ENCODE measurements around the gene KCNC1.

Gene KCNC1

DNA sequence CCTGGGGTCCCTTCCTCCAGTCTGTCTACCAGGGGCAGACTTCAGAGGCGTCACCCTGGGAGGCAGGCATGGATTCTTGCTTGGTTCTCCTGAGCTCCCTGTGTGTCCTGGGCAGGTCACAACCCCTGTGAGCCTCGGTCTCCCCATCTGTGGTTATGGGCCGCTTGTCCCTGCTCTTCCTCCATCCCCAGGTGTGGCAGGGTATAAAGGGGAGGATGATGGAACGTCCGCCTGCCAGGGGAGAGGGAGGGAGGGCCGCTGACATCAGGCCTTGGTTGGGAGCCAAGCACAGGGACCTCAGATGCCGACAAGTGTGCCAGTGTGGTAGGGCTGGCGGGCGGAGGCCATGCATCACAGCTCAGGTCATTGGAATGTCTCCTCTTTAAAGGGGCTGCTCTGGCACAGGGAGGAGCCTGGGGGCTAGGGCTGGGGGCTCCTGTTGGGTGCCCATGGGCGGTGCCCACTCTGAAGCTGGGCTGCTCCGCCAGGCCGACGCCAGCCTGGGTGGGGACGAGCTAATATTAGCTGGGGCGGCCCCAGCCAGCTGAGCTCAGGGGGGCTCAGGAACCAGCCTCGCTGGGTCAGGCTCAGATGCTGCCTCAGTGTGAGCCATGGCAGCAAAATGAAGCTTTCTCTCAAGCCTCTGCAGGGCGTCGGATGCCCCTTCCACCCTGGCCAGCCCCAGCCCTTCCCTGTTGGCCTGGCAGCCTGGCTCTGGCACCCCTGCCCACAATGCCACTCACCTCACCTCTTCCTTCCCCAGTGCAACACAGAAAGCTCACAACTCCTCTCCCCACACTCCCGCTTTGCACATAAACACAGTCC is 12.8 kb downstream of the KCNC1 start:
- no peak for ATAC-seq (replicated peaks)
- Mint-ChIP-seq H3K9me3 (no peaks in the 10 kb centered on the region), H3K4me1 (ENCODE audit: low read depth in 2 of 2) (no peaks in the 10 kb centered on the region), H3K36me3 (ENCODE audit: insufficient read depth) (peaks cover 3% of the 10 kb centered on the region), H3K4me3 (no peak overlapping the region), H3K27me3 (peaks cover 43 to 67% of the 10 kb centered on the region in 2 donors), H3K27ac (no peak overlapping the region)
- DNase-seq: no peak

GRCh38 chr11:17748044-17748443 is 13.5 kb downstream of the KCNC1 start:
- Mint-ChIP-seq H3K9me3 (no peaks in the 10 kb centered on the region), H3K4me3 (no peak overlapping the region), H3K4me1 (ENCODE audit: low read depth in 2 of 2) (no peaks in the 10 kb centered on the region), H3K27me3 (peaks cover 43 to 72% of the 10 kb centered on the region in 2 donors), H3K36me3 (ENCODE audit: insufficient read depth) (peaks cover 3% of the 10 kb centered on the region), H3K27ac (no peak overlapping the region)
- no peak for ATAC-seq (replicated peaks)
- no peak for DNase-seq

GRCh38 chr11:17748761-17749721 is 14.5 kb downstream of the KCNC1 start:
- DNase-seq (no peak), ATAC-seq (replicated peaks) (no peak)
- Mint-ChIP-seq H3K27ac (no peak overlapping the region), H3K4me1 (ENCODE audit: low read depth in 2 of 2) (no peaks in the 10 kb centered on the region), H3K27me3 (peaks cover 42 to 72% of the 10 kb centered on the region in 2 donors), H3K9me3 (no peaks in the 10 kb centered on the region), H3K36me3 (ENCODE audit: insufficient read depth) (peaks cover 3% of the 10 kb centered on the region), H3K4me3 (no peak overlapping the region)

DNA sequence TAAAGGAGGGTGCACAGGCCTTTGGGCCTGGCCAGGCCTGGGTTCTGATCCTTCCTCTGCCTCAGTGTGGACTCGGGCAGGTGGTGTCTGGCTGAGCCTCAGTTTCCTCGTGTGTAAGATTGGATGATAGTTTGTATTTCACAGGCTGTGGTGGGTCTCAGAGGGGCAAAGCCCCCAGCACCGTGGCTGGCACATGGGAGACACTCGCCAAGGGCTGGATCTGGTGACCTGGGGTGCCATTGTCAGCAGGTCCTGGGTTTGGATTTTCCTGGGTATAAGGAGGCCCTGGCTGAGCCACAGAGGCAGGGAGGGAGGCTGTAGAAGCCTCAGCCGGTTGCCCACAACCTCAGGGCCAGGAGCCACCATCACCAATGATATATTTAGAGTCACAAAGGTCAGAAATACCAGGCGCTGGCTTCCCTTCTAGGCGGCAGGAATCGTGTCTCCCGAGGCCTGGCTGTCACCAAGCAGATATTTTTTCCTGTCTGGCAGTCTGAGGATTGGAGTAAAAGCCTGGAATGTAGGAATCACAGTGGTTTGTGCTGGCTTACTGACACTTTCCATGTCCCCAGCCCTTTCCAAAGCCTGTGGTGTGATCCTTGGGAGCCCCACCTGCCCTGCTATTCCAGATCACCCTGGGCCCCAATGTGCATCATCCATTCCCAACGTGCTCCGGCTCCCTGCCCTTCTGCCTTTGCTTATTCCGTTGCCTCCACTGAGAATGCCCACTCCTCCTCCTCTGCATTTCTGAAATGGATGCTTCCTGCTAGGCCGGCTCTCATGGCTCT is 15.6 kb downstream of the KCNC1 start:
- peaks cover 40 to 68% of the 10 kb centered on the region in 2 donors for H3K27me3 Mint-ChIP-seq
- H3K36me3 Mint-ChIP-seq (ENCODE audit: insufficient read depth): peaks cover 3% of the 10 kb centered on the region
- H3K4me1 Mint-ChIP-seq (ENCODE audit: low read depth in 2 of 2): no peaks in the 10 kb centered on the region
- DNase-seq: no peak
- H3K9me3 Mint-ChIP-seq: no peaks in the 10 kb centered on the region
- no peak overlapping the region for H3K4me3 Mint-ChIP-seq
- no peak for ATAC-seq (replicated peaks)
- H3K27ac Mint-ChIP-seq: no peak overlapping the region

- ATAC-seq (replicated peaks) (no peak), DNase-seq (no peak)
- Mint-ChIP-seq H3K27ac (no peak overlapping the region), H3K36me3 (ENCODE audit: insufficient read depth) (peaks cover 3% of the 10 kb centered on the region), H3K9me3 (no peaks in the 10 kb centered on the region), H3K27me3 (peaks cover 39 to 68% of the 10 kb centered on the region in 2 donors), H3K4me1 (ENCODE audit: low read depth in 2 of 2) (no peaks in the 10 kb centered on the region), H3K4me3 (no peak overlapping the region)
These were observed 16.2 kb downstream of the KCNC1 start for GRCh38 chr11:17750801-17751165.

DNA sequence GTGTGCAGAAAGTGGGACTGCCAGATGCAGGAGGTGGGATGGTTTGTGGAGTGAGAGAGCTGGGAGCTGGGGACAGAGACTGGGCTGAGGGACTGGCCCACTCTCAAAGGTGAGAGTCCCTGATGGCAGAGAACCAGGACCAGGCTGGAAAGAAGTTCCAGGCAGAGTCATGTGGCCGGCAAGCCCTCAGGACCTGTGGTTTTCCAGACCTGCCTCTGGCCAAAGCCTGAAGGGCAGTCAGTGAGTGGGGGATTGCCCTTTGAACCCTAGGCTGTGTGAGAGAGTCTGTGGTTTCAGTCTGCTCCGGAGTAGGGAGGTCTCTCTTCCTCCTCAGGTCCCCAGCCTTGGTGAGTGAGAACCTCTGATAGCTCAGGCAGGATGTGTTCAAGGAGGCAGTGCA is 17.0 kb downstream of the KCNC1 start:
- no peak for DNase-seq
- H3K4me3 Mint-ChIP-seq: no peak overlapping the region
- ATAC-seq (replicated peaks): no peak
- H3K9me3 Mint-ChIP-seq: no peaks in the 10 kb centered on the region
- H3K4me1 Mint-ChIP-seq (ENCODE audit: low read depth in 2 of 2): no peaks in the 10 kb centered on the region
- H3K27ac Mint-ChIP-seq: no peak overlapping the region
- H3K27me3 Mint-ChIP-seq: peaks cover 33 to 68% of the 10 kb centered on the region in 2 donors
- peaks cover 3% of the 10 kb centered on the region for H3K36me3 Mint-ChIP-seq (ENCODE audit: insufficient read depth)

DNA sequence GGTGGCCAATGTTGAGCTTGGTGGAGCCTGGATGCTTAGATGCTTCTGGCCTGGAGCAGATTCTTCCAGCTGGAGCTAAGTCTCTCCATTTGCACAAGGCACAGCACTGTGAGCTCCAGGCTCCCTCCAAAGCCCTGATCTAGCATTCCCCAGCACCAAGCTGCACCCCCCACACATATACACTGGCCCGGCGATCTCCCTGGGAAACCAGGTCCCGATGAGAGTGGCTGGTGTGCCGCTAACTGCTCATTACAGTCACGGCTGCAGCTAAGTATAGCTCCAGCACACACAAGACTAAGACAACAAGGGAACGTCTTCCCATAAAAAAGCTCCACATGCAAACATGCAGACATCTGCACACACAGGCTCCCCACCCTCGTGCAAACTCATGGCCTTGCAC is 17.6 kb downstream of the KCNC1 start:
- ATAC-seq (replicated peaks): no peak
- no peak overlapping the region for H3K4me3 Mint-ChIP-seq
- peaks cover 37 to 66% of the 10 kb centered on the region in 2 donors for H3K27me3 Mint-ChIP-seq
- no peaks in the 10 kb centered on the region for H3K36me3 Mint-ChIP-seq (ENCODE audit: insufficient read depth)
- no peaks in the 10 kb centered on the region for H3K4me1 Mint-ChIP-seq (ENCODE audit: low read depth in 2 of 2)
- H3K27ac Mint-ChIP-seq: no peak overlapping the region
- no peak for DNase-seq
- no peaks in the 10 kb centered on the region for H3K9me3 Mint-ChIP-seq

- no peaks in the 10 kb centered on the region for H3K9me3 Mint-ChIP-seq
- ATAC-seq (replicated peaks) (no peak), DNase-seq (no peak)
- no peaks in the 10 kb centered on the region for H3K4me1 Mint-ChIP-seq (ENCODE audit: low read depth in 2 of 2)
- H3K36me3 Mint-ChIP-seq (ENCODE audit: insufficient read depth): no peaks in the 10 kb centered on the region
- peaks cover 31 to 57% of the 10 kb centered on the region in 2 donors for H3K27me3 Mint-ChIP-seq
- no peak overlapping the region for H3K4me3 Mint-ChIP-seq
- no peak overlapping the region for H3K27ac Mint-ChIP-seq
These were observed 18.6 kb downstream of the KCNC1 start for GRCh38 chr11:17753153-17753552.

GRCh38 chr11:17753641-17754040 is 19.1 kb downstream of the KCNC1 start:
- peaks cover 30 to 53% of the 10 kb centered on the region in 2 donors for H3K27me3 Mint-ChIP-seq
- ATAC-seq (replicated peaks): no peak
- H3K36me3 Mint-ChIP-seq (ENCODE audit: insufficient read depth): no peaks in the 10 kb centered on the region
- DNase-seq: no peak
- no peaks in the 10 kb centered on the region for H3K9me3 Mint-ChIP-seq
- H3K27ac Mint-ChIP-seq: no peak overlapping the region
- no peaks in the 10 kb centered on the region for H3K4me1 Mint-ChIP-seq (ENCODE audit: low read depth in 2 of 2)
- no peak overlapping the region for H3K4me3 Mint-ChIP-seq

GRCh38 chr11:17755891-17756290 is 21.3 kb downstream of the KCNC1 start:
- no peaks in the 10 kb centered on the region for H3K36me3 Mint-ChIP-seq (ENCODE audit: insufficient read depth)
- ATAC-seq (replicated peaks) (no peak), DNase-seq (no peak)
- H3K4me1 Mint-ChIP-seq (ENCODE audit: low read depth in 2 of 2): no peaks in the 10 kb centered on the region
- no peak overlapping the region for H3K4me3 Mint-ChIP-seq
- H3K9me3 Mint-ChIP-seq: no peaks in the 10 kb centered on the region
- no peak overlapping the region for H3K27ac Mint-ChIP-seq
- H3K27me3 Mint-ChIP-seq: peaks cover 26 to 35% of the 10 kb centered on the region in 2 donors

DNA sequence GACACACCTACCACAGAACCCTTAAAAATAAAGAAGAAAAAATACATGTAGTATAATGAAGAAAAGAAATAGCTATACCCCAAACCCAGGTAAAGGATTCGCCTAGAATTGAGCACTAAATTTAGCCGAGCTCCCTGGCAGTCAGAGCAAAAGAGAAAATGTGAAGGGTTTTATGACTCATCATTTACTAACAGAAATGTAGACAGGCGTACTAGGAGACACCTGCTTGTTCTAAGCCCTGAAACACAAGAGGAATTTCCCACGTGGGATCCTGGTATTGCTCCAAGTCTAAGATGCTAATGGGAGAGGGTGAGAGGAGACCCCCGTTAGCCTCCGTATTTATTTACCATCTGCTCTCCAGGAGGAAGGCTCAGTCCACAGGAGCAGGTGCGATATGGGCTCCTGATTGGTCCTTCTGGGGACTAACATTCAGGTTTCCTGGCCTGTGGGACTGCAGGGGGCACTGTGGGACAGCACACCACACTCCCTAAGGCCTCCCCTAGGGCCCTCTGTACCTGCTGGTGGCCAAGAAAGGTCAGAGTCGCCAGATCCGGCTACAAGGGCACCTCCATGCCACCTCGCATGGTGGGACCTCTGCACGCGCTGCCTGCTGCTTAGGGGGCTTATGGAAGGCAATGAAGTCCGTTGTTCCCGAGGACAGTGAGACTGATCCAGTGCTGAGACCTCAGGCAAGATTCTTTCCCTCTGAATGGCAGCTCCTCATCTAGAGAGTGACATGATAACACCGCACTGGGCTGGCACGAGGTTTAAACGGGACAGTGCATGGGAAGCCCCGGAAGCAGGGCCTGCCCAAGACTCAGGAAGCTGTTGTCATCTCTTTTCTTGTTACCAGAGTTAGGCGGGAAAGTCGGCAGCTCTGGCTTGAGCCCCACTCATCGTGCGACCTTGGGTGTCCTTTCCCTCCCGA is 25.8 kb downstream of the KCNC1 start:
- no peak for DNase-seq
- ATAC-seq (replicated peaks): peak; percentile 29
- Mint-ChIP-seq H3K27me3 (peaks cover 11 to 32% of the 10 kb centered on the region in 2 donors), H3K36me3 (ENCODE audit: insufficient read depth) (no peaks in the 10 kb centered on the region), H3K4me1 (ENCODE audit: low read depth in 2 of 2) (no peaks in the 10 kb centered on the region), H3K9me3 (no peaks in the 10 kb centered on the region), H3K27ac (no peak overlapping the region), H3K4me3 (no peak overlapping the region)

DNA sequence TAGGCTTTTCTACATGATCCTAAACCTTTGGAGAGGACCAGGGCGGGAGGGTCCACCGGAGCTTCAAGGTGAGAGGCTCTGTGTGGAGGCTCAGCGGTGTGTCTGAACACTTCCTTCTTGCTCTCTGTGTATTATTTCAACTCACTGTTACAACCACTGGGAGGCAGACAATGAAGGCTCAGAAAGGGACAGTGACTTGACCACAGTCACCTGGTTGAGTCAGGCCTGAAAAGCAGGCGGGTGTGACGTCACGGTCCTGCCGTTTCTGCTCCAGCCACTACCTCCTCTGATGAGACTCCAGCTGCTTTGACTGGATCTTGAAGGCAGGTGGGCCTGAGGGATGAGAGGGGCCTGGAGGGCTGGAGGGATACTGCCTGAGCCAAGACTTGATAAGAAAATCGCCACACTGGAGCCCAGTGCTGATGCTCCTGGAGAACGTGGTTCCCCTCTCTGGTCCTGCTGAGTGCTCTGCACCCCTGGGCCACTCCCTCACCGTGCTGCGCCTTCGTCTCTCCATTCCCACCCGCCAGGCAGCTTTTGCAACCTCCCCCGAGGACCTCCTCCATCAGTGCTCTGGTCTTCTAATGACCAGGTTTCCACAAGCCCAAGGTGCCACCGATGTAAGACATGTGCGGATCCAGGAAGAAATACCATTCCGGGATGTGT is 27.9 kb downstream of the KCNC1 start:
- no peaks in the 10 kb centered on the region for H3K9me3 Mint-ChIP-seq
- DNase-seq (no peak), ATAC-seq (replicated peaks) (no peak)
- H3K36me3 Mint-ChIP-seq (ENCODE audit: insufficient read depth): no peaks in the 10 kb centered on the region
- H3K4me3 Mint-ChIP-seq: no peak overlapping the region
- H3K27me3 Mint-ChIP-seq: peaks cover 10 to 26% of the 10 kb centered on the region in 2 donors
- no peak overlapping the region for H3K27ac Mint-ChIP-seq
- H3K4me1 Mint-ChIP-seq (ENCODE audit: low read depth in 2 of 2): no peaks in the 10 kb centered on the region

Data from effector memory CD8-positive, alpha-beta T cell (primary cell).